ENCODE results near the gene SLIT2. TPM values are rescaled to one million over a fixed set of nuclear protein-coding genes. Genes with fewer than 3 reads are reported as not detected.
A peak's percentile ranks its signal among the peaks of the same experiment; 100 is the strongest.

Gene SLIT2
- total and polyA plus RNA-seq, 2 of the 13 experiments (the other 11 are each of a cell fraction or from before 2014, with no cell fraction given) = 0.03 TPM; not detected in 1

GRCh38 chr4:20268028-20268427 lies 16.3 kb downstream of the SLIT2 start:
- no peaks in the 10 kb centered on the region for H3K79me2 ChIP-seq (ENCODE audit: insufficient read depth, low read length)
- no peak overlapping the region for H3K9ac ChIP-seq (ENCODE audit: insufficient read depth, low read depth, low read length)
- no peak overlapping the region for H3K27ac ChIP-seq (ENCODE audit: extremely low read length, insufficient read depth, low read length)
- no peaks in the 10 kb centered on the region for H3K27me3 ChIP-seq (ENCODE audit: control insufficient read depth in 1 of 2, insufficient read depth in 2 of 2, low read length in 2 of 2)
- H3K4me3 ChIP-seq (replicated peaks in 1 of 3; ENCODE audit: insufficient read depth in 1 of 3, low read depth in 2 of 3, low read length in 3 of 3) = no peak overlapping the region
- H3K4me1 ChIP-seq (ENCODE audit: insufficient read depth, low read length) = no peaks in the 10 kb centered on the region
- ChIA-PET CTCF (ENCODE audit: low intra/inter-chr PET ratio, low total read pairs) (no interaction called here), POLR2A (no interaction called here)
- ATAC-seq (no peak), DNase-seq (ENCODE audit: low spot score) (no peak), FAIRE-seq (no peak)
- no peak overlapping the region for H2AFZ ChIP-seq (ENCODE audit: low read length)
- intact Hi-C loops (cut with micrococcal nuclease; ENCODE audit: unreplicated experiment) (no loop called here), in situ Hi-C loops (cut with HindIII; ENCODE audit: extremely low pct_ligation_motif_present, low pct_unique_long_range_greater_than_20kb) (loop anchor here (25.0 kb wide), 1 partner anchor 1581 kb away; no protein-coding TSS in a partner anchor)
- TF ChIP-seq ZNF512B (CRISPR knock-in tag; IDR thresholded peaks at IDR 0.05; ENCODE audit: borderline replicate concordance) = no peak
- H3K4me2 ChIP-seq (ENCODE audit: low read depth, low read length) = no peak overlapping the region
- no peaks in the 10 kb centered on the region for H3K9me3 ChIP-seq (ENCODE audit: low read length)
- no peaks in the 10 kb centered on the region for H4K20me1 ChIP-seq (ENCODE audit: insufficient read depth, low read length)
- BruUV-seq (replicated peaks) = no TSS peak
- no peaks in the 10 kb centered on the region for H3K36me3 ChIP-seq (replicated peaks in 1 of 2; ENCODE audit: control insufficient read depth in 1 of 2, insufficient read depth in 2 of 2, low read length in 2 of 2)

GRCh38 chr4:20269320-20269719 lies 17.6 kb downstream of the SLIT2 start:
- no peak for ATAC-seq

More at GRCh38 chr4:20269320-20269719, 17.6 kb downstream of the SLIT2 start:
- Histone ChIP-seq H3K36me3 (replicated peaks in 1 of 2; ENCODE audit: control insufficient read depth in 1 of 2, insufficient read depth in 2 of 2, low read length in 2 of 2) (no peaks in the 10 kb centered on the region), H3K4me3 (replicated peaks in 1 of 3; ENCODE audit: insufficient read depth in 1 of 3, low read depth in 2 of 3, low read length in 3 of 3) (no peak overlapping the region), H3K79me2 (ENCODE audit: insufficient read depth, low read length) (no peaks in the 10 kb centered on the region), H3K9me3 (ENCODE audit: low read length) (no peaks in the 10 kb centered on the region), H3K27me3 (ENCODE audit: control insufficient read depth in 1 of 2, insufficient read depth in 2 of 2, low read length in 2 of 2) (no peaks in the 10 kb centered on the region), H3K9ac (ENCODE audit: insufficient read depth, low read depth, low read length) (no peak overlapping the region), H2AFZ (ENCODE audit: low read length) (no peak overlapping the region), H3K4me1 (ENCODE audit: insufficient read depth, low read length) (no peaks in the 10 kb centered on the region), H3K4me2 (ENCODE audit: low read depth, low read length) (no peak overlapping the region), H3K27ac (ENCODE audit: extremely low read length, insufficient read depth, low read length) (no peak overlapping the region), H4K20me1 (ENCODE audit: insufficient read depth, low read length) (no peaks in the 10 kb centered on the region)
- intact Hi-C loops (cut with micrococcal nuclease; ENCODE audit: unreplicated experiment) (no loop called here), in situ Hi-C loops (cut with HindIII; ENCODE audit: extremely low pct_ligation_motif_present, low pct_unique_long_range_greater_than_20kb) (loop anchor here (25.0 kb wide), 1 partner anchor 1582 kb away; no protein-coding TSS in a partner anchor)
- BruUV-seq (replicated peaks) = no TSS peak
- no peak for TF ChIP-seq MED13 (CRISPR knock-in tag; IDR thresholded peaks at IDR 0.05)
- TF ChIP-seq CREB1 (IDR thresholded peaks at IDR 0.05) = peak; percentile 49
- TF ChIP-seq CREB1 (CRISPR knock-in tag; IDR thresholded peaks at IDR 0.05) = no peak
- FAIRE-seq (no peak), DNase-seq (ENCODE audit: low spot score) (no peak)
- ChIA-PET POLR2A (no interaction called here), CTCF (ENCODE audit: low intra/inter-chr PET ratio, low total read pairs) (no interaction called here)
- 0% methylated on average over 1 of the region's 1 CpG for WGBS (ENCODE audit: low lambda C conversion rate)

Measured in HepG2 (cell line).